VCaP (cell line): ENCODE results near the gene TP53BP1.
A peak's percentile ranks its signal among the peaks of the same experiment; 100 is the strongest.

ENCODE experiments used
- H3K27ac ChIP-seq: fragments of 450-650 bp; 2 replicates; pipeline ENCODE4 v1.5.1; 2017
- CTCF ChIP-seq: fragments of 450-650 bp; conservative IDR thresholded peaks from 2 replicates; pipeline ENCODE4 v1.5.1; 2017; ENCODE audit warnings: mild to moderate bottlenecking, moderate library complexity

Gene TP53BP1

GRCh38 chr15:43505738-43506137, 12.8 kb upstream of the TP53BP1 start:
- H3K27ac ChIP-seq, result no peak overlapping the region
- TF ChIP-seq CTCF, result no peak

- no peak overlapping the region for H3K27ac ChIP-seq
- TF ChIP-seq CTCF, result no peak
Measured at GRCh38 chr15:43499635-43500034, 6.7 kb upstream of the TP53BP1 start.

- H3K27ac ChIP-seq, result no peak overlapping the region
- TF ChIP-seq CTCF, result no peak
Measured at GRCh38 chr15:43498990-43499389, 6.0 kb upstream of the TP53BP1 start.

GRCh38 chr15:43493703-43494472, 932 bp upstream of the TP53BP1 start:
- H3K27ac ChIP-seq, result peak overlapping the region; percentile 69
- no peak for TF ChIP-seq CTCF

- peak overlapping the region; percentile 69 for H3K27ac ChIP-seq
- TF ChIP-seq CTCF, result no peak
Measured at GRCh38 chr15:43492266-43492665, 690 bp downstream of the TP53BP1 start.

- TF ChIP-seq CTCF, result no peak
- H3K27ac ChIP-seq, result no peak overlapping the region
Measured at GRCh38 chr15:43489191-43489590, 3.8 kb downstream of the TP53BP1 start.

GRCh38 chr15:43488790-43489189, 4.2 kb downstream of the TP53BP1 start:
- TF ChIP-seq CTCF, result no peak
- H3K27ac ChIP-seq, result no peak overlapping the region
